ENCODE results near the gene SPANXN4.

The SPANXN4 gene

GRCh38 chrX:143025628-143026027, at the start of gene SPANXN4:
TSS of gene SPANXN4 (plus strand) at chrX:143025928. CDS start at chrX:143026015, 87 bp downstream.
- DNase-seq, result no peak

- no peak for DNase-seq
Observed at GRCh38 chrX:142977128-142977914, 48.4 kb upstream of the SPANXN4 start.

GRCh38 chrX:142978130-142978684, 47.5 kb upstream of the SPANXN4 start:
- no peak for DNase-seq

- no peak for DNase-seq
Observed at GRCh38 chrX:142982679-142983078, 43.0 kb upstream of the SPANXN4 start.

GRCh38 chrX:142994988-142995387, 30.7 kb upstream of the SPANXN4 start:
- no peak for DNase-seq

- DNase-seq, result no peak
Observed at GRCh38 chrX:142998447-142999198, 27.1 kb upstream of the SPANXN4 start.

GRCh38 chrX:142999199-142999701, 26.5 kb upstream of the SPANXN4 start:
- no peak for DNase-seq

GRCh38 chrX:143002206-143002605, 23.5 kb upstream of the SPANXN4 start:
- DNase-seq, result no peak

- DNase-seq, result no peak
Observed at GRCh38 chrX:143017272-143017671, 8.5 kb upstream of the SPANXN4 start.

- DNase-seq, result no peak
Observed at GRCh38 chrX:143027275-143027674, 1.5 kb downstream of the SPANXN4 start.

- no peak for DNase-seq
Observed at GRCh38 chrX:143047511-143047910, 21.8 kb downstream of the SPANXN4 start.

- DNase-seq, result no peak
Observed at GRCh38 chrX:143058120-143058519, 32.4 kb downstream of the SPANXN4 start.

GRCh38 chrX:143081231-143081630, 55.5 kb downstream of the SPANXN4 start:
- no peak for DNase-seq

GRCh38 chrX:143082537-143082936, 56.8 kb downstream of the SPANXN4 start:
- DNase-seq, result no peak
